ENCODE data around the gene PTPRE.

Gene PTPRE

GRCh38 chr10:128024426-128024825 is 117.5 kb downstream of the PTPRE start:
- H3K27me3 ChIP-seq (ENCODE audit: insufficient read depth, low read length), result no peaks in the 10 kb centered on the region
- H3K9ac ChIP-seq (ENCODE audit: low read depth, low read length), result no peak overlapping the region
- H3K4me3 ChIP-seq (ENCODE audit: low read length), result no peak overlapping the region
- no peaks in the 10 kb centered on the region for H3K36me3 ChIP-seq (ENCODE audit: insufficient read depth, low read length)
- H3K9me3 ChIP-seq (ENCODE audit: insufficient read depth, low read depth, low read length), result no peaks in the 10 kb centered on the region
- no peak overlapping the region for H3K27ac ChIP-seq (ENCODE audit: low read depth, low read length)
- H3K4me1 ChIP-seq (ENCODE audit: insufficient read depth, low read length), result no peaks in the 10 kb centered on the region
- WGBS, result 88% methylated on average over 8 of the region's 8 CpGs

- Histone ChIP-seq H3K9ac (ENCODE audit: low read depth, low read length) (no peak overlapping the region), H3K4me1 (ENCODE audit: insufficient read depth, low read length) (no peaks in the 10 kb centered on the region), H3K27ac (ENCODE audit: low read depth, low read length) (no peak overlapping the region)
Observed at GRCh38 chr10:128025437-128025836, 118.5 kb downstream of the PTPRE start.

GRCh38 chr10:128025951-128026350 is 119.0 kb downstream of the PTPRE start:
- Histone ChIP-seq H3K9me3 (ENCODE audit: insufficient read depth, low read depth, low read length) (no peaks in the 10 kb centered on the region), H3K27me3 (ENCODE audit: insufficient read depth, low read length) (no peaks in the 10 kb centered on the region), H3K36me3 (ENCODE audit: insufficient read depth, low read length) (no peaks in the 10 kb centered on the region), H3K4me3 (ENCODE audit: low read length) (no peak overlapping the region), H3K9ac (ENCODE audit: low read depth, low read length) (no peak overlapping the region), H3K4me1 (ENCODE audit: insufficient read depth, low read length) (no peaks in the 10 kb centered on the region), H3K27ac (ENCODE audit: low read depth, low read length) (no peak overlapping the region)
- WGBS, result 91% methylated on average over 6 of the region's 6 CpGs

More at GRCh38 chr10:128025437-128025836, 118.5 kb downstream of the PTPRE start:
- Histone ChIP-seq H3K9me3 (ENCODE audit: insufficient read depth, low read depth, low read length) (no peaks in the 10 kb centered on the region), H3K36me3 (ENCODE audit: insufficient read depth, low read length) (no peaks in the 10 kb centered on the region), H3K27me3 (ENCODE audit: insufficient read depth, low read length) (no peaks in the 10 kb centered on the region), H3K4me3 (ENCODE audit: low read length) (no peak overlapping the region)
- WGBS, result 94% methylated on average over 8 of the region's 8 CpGs

GRCh38 chr10:128026615-128027300 is 119.9 kb downstream of the PTPRE start:
- Histone ChIP-seq H3K27me3 (ENCODE audit: insufficient read depth, low read length) (no peaks in the 10 kb centered on the region), H3K4me1 (ENCODE audit: insufficient read depth, low read length) (no peaks in the 10 kb centered on the region), H3K27ac (ENCODE audit: low read depth, low read length) (no peak overlapping the region), H3K9me3 (ENCODE audit: insufficient read depth, low read depth, low read length) (no peaks in the 10 kb centered on the region), H3K4me3 (ENCODE audit: low read length) (no peak overlapping the region), H3K9ac (ENCODE audit: low read depth, low read length) (no peak overlapping the region), H3K36me3 (ENCODE audit: insufficient read depth, low read length) (no peaks in the 10 kb centered on the region)
- 94% methylated on average over 4 of the region's 4 CpGs for WGBS

- WGBS, result 91% methylated on average over 8 of the region's 8 CpGs
- Histone ChIP-seq H3K36me3 (ENCODE audit: insufficient read depth, low read length) (no peaks in the 10 kb centered on the region), H3K4me1 (ENCODE audit: insufficient read depth, low read length) (no peaks in the 10 kb centered on the region), H3K4me3 (ENCODE audit: low read length) (no peak overlapping the region), H3K27ac (ENCODE audit: low read depth, low read length) (no peak overlapping the region), H3K9me3 (ENCODE audit: insufficient read depth, low read depth, low read length) (no peaks in the 10 kb centered on the region), H3K27me3 (ENCODE audit: insufficient read depth, low read length) (no peaks in the 10 kb centered on the region), H3K9ac (ENCODE audit: low read depth, low read length) (no peak overlapping the region)
Observed at GRCh38 chr10:128027306-128027705, 120.4 kb downstream of the PTPRE start.

- Histone ChIP-seq H3K9me3 (ENCODE audit: insufficient read depth, low read depth, low read length) (no peaks in the 10 kb centered on the region), H3K27me3 (ENCODE audit: insufficient read depth, low read length) (no peaks in the 10 kb centered on the region), H3K9ac (ENCODE audit: low read depth, low read length) (no peak overlapping the region), H3K27ac (ENCODE audit: low read depth, low read length) (no peak overlapping the region), H3K4me3 (ENCODE audit: low read length) (no peak overlapping the region), H3K4me1 (ENCODE audit: insufficient read depth, low read length) (no peaks in the 10 kb centered on the region), H3K36me3 (ENCODE audit: insufficient read depth, low read length) (no peaks in the 10 kb centered on the region)
- 92% methylated on average over 17 of the region's 17 CpGs for WGBS
Observed at GRCh38 chr10:128027822-128028507, 121.1 kb downstream of the PTPRE start.

- no peaks in the 10 kb centered on the region for H3K4me1 ChIP-seq (ENCODE audit: insufficient read depth, low read length)
- no peaks in the 10 kb centered on the region for H3K9me3 ChIP-seq (ENCODE audit: insufficient read depth, low read depth, low read length)
- H3K9ac ChIP-seq (ENCODE audit: low read depth, low read length), result no peak overlapping the region
- H3K27me3 ChIP-seq (ENCODE audit: insufficient read depth, low read length), result no peaks in the 10 kb centered on the region
- H3K4me3 ChIP-seq (ENCODE audit: low read length), result no peak overlapping the region
- no peaks in the 10 kb centered on the region for H3K36me3 ChIP-seq (ENCODE audit: insufficient read depth, low read length)
- 93% methylated on average over 24 of the region's 24 CpGs for WGBS
- no peak overlapping the region for H3K27ac ChIP-seq (ENCODE audit: low read depth, low read length)
Observed at GRCh38 chr10:128028508-128029289, 121.8 kb downstream of the PTPRE start.

- whole genome bisulfite sequencing, result 94% methylated on average over 7 of the region's 7 CpGs
- Histone ChIP-seq H3K9me3 (ENCODE audit: insufficient read depth, low read depth, low read length) (no peaks in the 10 kb centered on the region), H3K4me1 (ENCODE audit: insufficient read depth, low read length) (no peaks in the 10 kb centered on the region), H3K27me3 (ENCODE audit: insufficient read depth, low read length) (no peaks in the 10 kb centered on the region), H3K36me3 (ENCODE audit: insufficient read depth, low read length) (no peaks in the 10 kb centered on the region), H3K27ac (ENCODE audit: low read depth, low read length) (no peak overlapping the region), H3K4me3 (ENCODE audit: low read length) (no peak overlapping the region), H3K9ac (ENCODE audit: low read depth, low read length) (no peak overlapping the region)
Observed at GRCh38 chr10:128029290-128029651, 122.4 kb downstream of the PTPRE start.

GRCh38 chr10:128029731-128030369 is 122.9 kb downstream of the PTPRE start:
- Histone ChIP-seq H3K4me1 (ENCODE audit: insufficient read depth, low read length) (no peaks in the 10 kb centered on the region), H3K27me3 (ENCODE audit: insufficient read depth, low read length) (no peaks in the 10 kb centered on the region), H3K4me3 (ENCODE audit: low read length) (no peak overlapping the region), H3K36me3 (ENCODE audit: insufficient read depth, low read length) (no peaks in the 10 kb centered on the region), H3K9ac (ENCODE audit: low read depth, low read length) (no peak overlapping the region), H3K27ac (ENCODE audit: low read depth, low read length) (no peak overlapping the region), H3K9me3 (ENCODE audit: insufficient read depth, low read depth, low read length) (no peaks in the 10 kb centered on the region)
- WGBS, result 91% methylated on average over 16 of the region's 17 CpGs

GRCh38 chr10:128030498-128031072 is 123.7 kb downstream of the PTPRE start:
- Histone ChIP-seq H3K4me1 (ENCODE audit: insufficient read depth, low read length) (no peaks in the 10 kb centered on the region), H3K4me3 (ENCODE audit: low read length) (no peak overlapping the region), H3K9me3 (ENCODE audit: insufficient read depth, low read depth, low read length) (no peaks in the 10 kb centered on the region), H3K27ac (ENCODE audit: low read depth, low read length) (no peak overlapping the region), H3K9ac (ENCODE audit: low read depth, low read length) (no peak overlapping the region), H3K36me3 (ENCODE audit: insufficient read depth, low read length) (no peaks in the 10 kb centered on the region), H3K27me3 (ENCODE audit: insufficient read depth, low read length) (no peaks in the 10 kb centered on the region)
- 92% methylated on average over 17 of the region's 17 CpGs for WGBS

- H3K27me3 ChIP-seq (ENCODE audit: insufficient read depth, low read length), result no peaks in the 10 kb centered on the region
- 85% methylated on average over 9 of the region's 9 CpGs for WGBS
Observed at GRCh38 chr10:128031216-128031615, 124.3 kb downstream of the PTPRE start.

More at GRCh38 chr10:128031216-128031615, 124.3 kb downstream of the PTPRE start:
- no peaks in the 10 kb centered on the region for H3K4me1 ChIP-seq (ENCODE audit: insufficient read depth, low read length)
- no peaks in the 10 kb centered on the region for H3K36me3 ChIP-seq (ENCODE audit: insufficient read depth, low read length)
- no peak overlapping the region for H3K4me3 ChIP-seq (ENCODE audit: low read length)
- no peak overlapping the region for H3K27ac ChIP-seq (ENCODE audit: low read depth, low read length)
- no peaks in the 10 kb centered on the region for H3K9me3 ChIP-seq (ENCODE audit: insufficient read depth, low read depth, low read length)
- H3K9ac ChIP-seq (ENCODE audit: low read depth, low read length), result no peak overlapping the region
